NT2/D1 (cell line): ENCODE measurements around the gene XK.

Experiments used
- DNase-seq: peaks from one replicate; pipeline ENCODE4 v3.0.0-alpha.2; 2011; ENCODE audit warnings: low read depth, low spot score
- H3K27me3 ChIP-seq: 2 replicates; pipeline ENCODE4 v1.6.0; 2011; ENCODE audit warnings: mild to moderate bottlenecking; ENCODE audit not compliant: insufficient read length, insufficient read depth
- H3K36me3 ChIP-seq: 2 replicates; pipeline ENCODE4 v1.6.1; 2011; ENCODE audit warnings: mild to moderate bottlenecking, low read length, mixed read lengths; ENCODE audit not compliant: insufficient read depth, insufficient read length
- H3K4me1 ChIP-seq: 2 replicates; pipeline ENCODE4 v1.5.1; 2011; ENCODE audit not compliant: insufficient read depth, insufficient read length
- H3K4me3 ChIP-seq: 2 replicates; pipeline ENCODE4 v1.5.1; 2011; ENCODE audit warnings: low read depth; ENCODE audit not compliant: insufficient read length
- H3K9ac ChIP-seq: 2 replicates; pipeline ENCODE4 v1.6.0; 2011; ENCODE audit warnings: low read depth; ENCODE audit not compliant: insufficient read length
- H3K9me3 ChIP-seq: 2 replicates; pipeline ENCODE4 v1.5.1; 2011; ENCODE audit warnings: mild to moderate bottlenecking, low read length; ENCODE audit not compliant: insufficient read depth
- SUZ12 ChIP-seq: IDR thresholded peaks from 2 replicates; pipeline ENCODE4 v1.6.1; 2011; ENCODE audit not compliant: insufficient read length, insufficient read depth; ENCODE audit errors: extremely low read depth
- YY1 ChIP-seq: IDR thresholded peaks from 2 replicates; pipeline ENCODE4 v1.6.1; 2011; ENCODE audit not compliant: insufficient read length, insufficient read depth
- ZNF274 ChIP-seq: IDR thresholded peaks from 2 replicates; pipeline ENCODE4 v1.6.1; 2011; ENCODE audit warnings: mild to moderate bottlenecking, low read depth, low read length

XK gene

DNA sequence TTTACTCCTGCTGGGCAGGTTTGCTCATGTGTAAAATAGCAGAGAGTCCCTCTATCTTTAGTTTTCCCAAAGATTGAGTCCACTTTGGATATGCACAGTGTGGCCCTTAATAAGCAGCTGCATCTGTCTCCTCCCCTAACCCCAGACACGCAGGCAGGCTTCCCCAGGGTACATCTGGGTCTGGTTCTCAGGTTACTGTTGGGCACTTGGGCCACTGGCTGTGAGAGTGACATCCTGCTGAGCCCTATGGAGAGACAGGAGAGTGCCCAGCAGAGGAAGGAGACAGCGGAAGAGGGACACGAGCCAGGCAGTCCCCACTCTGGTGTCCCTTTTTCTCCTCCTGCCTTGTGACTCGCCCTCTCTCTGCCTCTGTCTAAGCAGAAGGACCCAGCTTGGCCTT, 16.0 kb downstream of the XK start:
- H3K36me3 ChIP-seq = no peaks in the 10 kb centered on the region
- no peak for DNase-seq
- H3K9ac ChIP-seq = no peak overlapping the region
- H3K4me1 ChIP-seq = no peaks in the 10 kb centered on the region
- TF ChIP-seq SUZ12 = no peak
- no peak for TF ChIP-seq ZNF274
- no peak for TF ChIP-seq YY1
- no peaks in the 10 kb centered on the region for H3K9me3 ChIP-seq
- no peaks in the 10 kb centered on the region for H3K27me3 ChIP-seq
- H3K4me3 ChIP-seq = no peak overlapping the region

DNA sequence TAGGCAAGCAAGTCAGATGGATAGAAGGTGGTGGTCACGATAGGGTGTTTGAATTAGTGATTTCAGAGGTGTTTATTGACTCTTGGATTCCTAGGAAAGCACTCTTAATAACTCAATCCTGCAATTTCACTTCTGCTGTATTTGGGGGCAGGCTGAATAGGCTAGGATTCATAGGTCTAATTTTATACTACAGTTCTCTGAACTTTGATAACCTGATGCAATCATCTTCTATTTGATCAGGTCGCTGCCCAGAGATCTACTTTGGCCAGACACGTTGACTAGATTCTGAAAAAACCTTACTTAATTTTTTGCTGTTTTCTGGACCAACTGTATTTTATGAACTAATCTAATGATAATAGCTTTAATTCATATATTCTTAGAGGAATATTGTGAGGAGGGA, 26.4 kb downstream of the XK start:
- H3K4me1 ChIP-seq = no peaks in the 10 kb centered on the region
- H3K4me3 ChIP-seq = no peak overlapping the region

DNA sequence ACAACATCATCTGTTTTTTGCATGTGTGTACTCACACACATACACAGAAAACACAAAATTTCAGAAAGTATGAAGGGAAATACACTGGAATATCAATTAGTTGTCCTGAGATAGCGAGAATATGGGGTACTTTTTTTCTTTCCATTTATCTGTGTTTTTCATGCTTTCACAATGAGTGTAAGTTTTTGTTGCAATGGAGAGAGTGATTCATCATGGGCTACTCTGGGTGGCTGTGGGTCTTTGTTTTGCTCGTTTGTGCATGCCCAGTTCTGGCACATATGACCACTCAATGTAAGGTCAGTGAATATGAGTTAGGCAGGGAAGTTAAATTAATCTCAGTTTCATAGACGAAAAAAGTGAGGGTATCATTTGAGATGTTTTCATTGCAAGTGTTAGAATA, 26.9 kb downstream of the XK start:
- Histone ChIP-seq H3K4me3 (no peak overlapping the region), H3K9ac (no peak overlapping the region), H3K36me3 (no peaks in the 10 kb centered on the region), H3K27me3 (no peaks in the 10 kb centered on the region), H3K4me1 (no peaks in the 10 kb centered on the region), H3K9me3 (no peaks in the 10 kb centered on the region; the same call in 1 of the 2 replicates)
- TF ChIP-seq YY1 = no peak
- no peak for TF ChIP-seq ZNF274
- TF ChIP-seq SUZ12 = no peak
- DNase-seq = no peak

More for the DNA sequence above, 26.4 kb downstream of the XK start:
- Histone ChIP-seq H3K27me3 (no peaks in the 10 kb centered on the region), H3K9ac (no peak overlapping the region), H3K9me3 (no peaks in the 10 kb centered on the region; the same call in 1 of the 2 replicates), H3K36me3 (no peaks in the 10 kb centered on the region)
- no peak for TF ChIP-seq ZNF274
- no peak for TF ChIP-seq SUZ12
- TF ChIP-seq YY1 = no peak
- DNase-seq = no peak

DNA sequence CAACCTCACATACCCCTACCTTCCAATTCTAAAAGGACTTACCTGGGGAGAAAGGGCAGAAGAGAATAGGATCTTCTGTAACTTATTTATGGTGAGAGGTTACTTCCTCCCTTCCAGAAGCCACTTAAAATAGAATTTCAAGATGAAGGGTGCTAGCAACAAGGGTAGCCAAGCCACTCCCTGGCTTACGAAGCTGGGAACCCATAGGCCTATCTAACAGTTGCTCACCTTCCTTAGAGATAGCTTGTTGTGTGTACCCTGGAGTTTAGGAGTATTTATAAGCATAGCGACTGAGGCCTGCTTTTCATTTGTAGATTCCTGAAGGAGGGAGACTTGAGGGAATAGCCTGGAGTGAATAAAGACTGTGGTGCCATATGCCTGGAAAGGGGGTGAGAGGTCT, 28.9 kb downstream of the XK start:
- H3K9me3 ChIP-seq = no peaks in the 10 kb centered on the region
- H3K27me3 ChIP-seq = no peaks in the 10 kb centered on the region
- H3K4me3 ChIP-seq = no peak overlapping the region
- H3K4me1 ChIP-seq = no peaks in the 10 kb centered on the region
- H3K36me3 ChIP-seq = no peaks in the 10 kb centered on the region
- DNase-seq = no peak
- no peak overlapping the region for H3K9ac ChIP-seq
- no peak for TF ChIP-seq YY1
- TF ChIP-seq ZNF274 = no peak
- TF ChIP-seq SUZ12 = no peak

DNA sequence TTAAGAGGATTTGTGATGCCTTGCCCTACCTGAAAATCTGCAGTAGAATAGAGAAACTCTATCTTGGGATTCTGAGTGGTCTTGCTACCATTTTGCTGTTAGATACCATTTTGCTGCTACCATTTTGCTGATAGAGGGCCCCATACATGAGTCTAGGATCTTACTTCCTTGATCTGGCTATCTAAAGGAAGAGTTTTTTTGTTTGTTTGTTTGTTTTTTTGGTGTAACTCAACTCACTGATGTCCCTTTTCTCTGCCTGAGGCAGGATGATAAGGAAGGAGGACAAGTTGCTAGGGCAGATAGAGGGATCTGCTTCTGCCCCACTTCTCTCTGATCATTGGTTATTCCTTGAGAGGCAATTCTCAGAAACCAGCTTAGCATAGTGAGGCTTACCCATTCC, 31.0 kb downstream of the XK start:
- H3K27me3 ChIP-seq = no peaks in the 10 kb centered on the region
- no peaks in the 10 kb centered on the region for H3K4me1 ChIP-seq
- TF ChIP-seq YY1 (no peak), ZNF274 (no peak), SUZ12 (no peak)
- H3K36me3 ChIP-seq = no peaks in the 10 kb centered on the region
- no peaks in the 10 kb centered on the region for H3K9me3 ChIP-seq
- no peak for DNase-seq
- no peak overlapping the region for H3K4me3 ChIP-seq
- no peak overlapping the region for H3K9ac ChIP-seq

DNA sequence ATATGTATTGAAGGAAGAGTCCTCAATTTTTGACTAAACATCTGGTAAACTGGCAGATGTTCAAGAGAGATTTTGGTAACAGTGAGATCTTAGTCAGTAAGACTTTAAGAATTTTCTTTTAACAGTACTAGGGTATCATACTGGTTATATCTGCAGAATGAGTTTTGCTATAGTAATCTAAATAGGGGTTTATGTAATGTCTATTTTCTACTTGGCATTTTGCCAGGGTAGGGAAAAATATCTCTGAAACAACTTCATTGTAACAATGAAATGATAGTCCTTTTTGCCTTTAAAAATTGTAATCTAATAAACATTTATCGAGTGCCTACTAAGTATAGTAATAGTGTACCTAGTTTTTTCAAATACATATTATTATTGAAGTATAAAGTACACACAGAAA, 32.1 kb downstream of the XK start:
- no peak overlapping the region for H3K4me3 ChIP-seq
- H3K27me3 ChIP-seq = no peaks in the 10 kb centered on the region
- no peaks in the 10 kb centered on the region for H3K4me1 ChIP-seq
- H3K9me3 ChIP-seq = no peaks in the 10 kb centered on the region
- no peak overlapping the region for H3K9ac ChIP-seq
- no peak for DNase-seq
- no peaks in the 10 kb centered on the region for H3K36me3 ChIP-seq
- TF ChIP-seq YY1 (no peak), SUZ12 (no peak), ZNF274 (no peak)

DNA sequence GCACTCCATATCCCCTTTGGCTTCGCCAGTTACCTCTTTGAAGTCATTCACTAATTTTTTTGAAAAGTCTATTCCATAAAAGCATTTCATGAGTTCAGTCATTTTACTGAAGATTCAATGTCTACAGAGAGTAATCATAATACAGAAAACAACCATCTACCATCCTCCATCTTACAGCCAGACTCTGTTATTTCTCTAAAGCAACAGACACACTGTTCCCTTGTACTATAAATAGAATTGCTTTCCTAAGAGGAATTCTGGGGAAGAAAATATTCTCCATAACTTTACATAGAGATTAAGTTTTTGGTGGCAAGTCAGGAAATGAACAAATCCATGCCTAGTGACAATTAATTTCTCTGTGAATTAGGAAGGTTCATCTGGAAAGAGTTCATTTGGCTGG, 37.0 kb downstream of the XK start:
- Histone ChIP-seq H3K4me3 (no peak overlapping the region), H3K9me3 (no peaks in the 10 kb centered on the region), H3K27me3 (no peaks in the 10 kb centered on the region), H3K36me3 (no peaks in the 10 kb centered on the region), H3K9ac (no peak overlapping the region), H3K4me1 (no peaks in the 10 kb centered on the region)
- no peak for DNase-seq
- TF ChIP-seq SUZ12 (no peak), YY1 (no peak), ZNF274 (no peak)

DNA sequence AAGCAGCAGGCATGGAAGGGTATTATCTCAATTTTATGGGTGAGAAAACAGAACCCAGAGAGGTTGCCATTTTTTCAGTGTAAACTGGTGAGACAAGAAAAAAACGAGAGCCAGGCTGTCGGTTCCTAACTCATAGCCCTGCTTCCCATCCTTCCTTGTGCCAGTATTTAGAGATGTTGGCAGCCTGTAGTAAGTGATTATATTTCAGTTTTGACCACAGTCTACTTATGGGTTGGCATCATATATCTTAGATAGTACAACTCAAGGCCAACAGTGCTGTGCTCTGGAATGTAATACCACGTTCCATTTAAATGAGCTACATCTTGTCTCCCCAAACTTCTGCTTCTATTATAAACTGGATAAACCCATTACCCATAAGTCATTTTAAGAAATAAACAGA, 40.8 kb downstream of the XK start:
- Histone ChIP-seq H3K4me3 (no peak overlapping the region), H3K36me3 (no peaks in the 10 kb centered on the region), H3K9me3 (no peaks in the 10 kb centered on the region), H3K27me3 (no peaks in the 10 kb centered on the region), H3K4me1 (no peaks in the 10 kb centered on the region), H3K9ac (no peak overlapping the region)
- DNase-seq = no peak
- TF ChIP-seq ZNF274 (no peak), YY1 (no peak), SUZ12 (no peak)
